Gastroesophageal sphincter (tissue), 4 donors: ENCODE data around the gene BRINP1. TPM values are rescaled to one million over a fixed set of nuclear protein-coding genes. Genes with fewer than 3 reads are reported as not detected.
A peak's percentile ranks its signal among the peaks of the same experiment; 100 is the strongest.

ENCODE experiments used
- ATAC-seq: fragments of 150-250 bp; one replicate; pipeline ENCODE4 v1.9.1; 2016; ENCODE audit warnings: mild to moderate bottlenecking, moderate library complexity
- H3K27ac ChIP-seq, 4 donors: fragments of 200-600 bp; sonication (generic) in 3 of 4; 1 replicate in 3 of 4; 2 replicates in 1 of 4; pipeline ENCODE4 v1.5.1; 2016 to 2019
- H3K27me3 ChIP-seq: fragments of 200-600 bp; sonication (generic); one replicate; pipeline ENCODE4 v1.5.1; 2019
- H3K36me3 ChIP-seq, 2 donors: fragments of 200-600 bp; sonication (generic); one replicate each; pipeline ENCODE4 v1.5.1; 2019; ENCODE audit warnings: control low read depth in 1 of 2
- H3K4me1 ChIP-seq, 3 donors: fragments of 200-600 bp; sonication (generic); 1 replicate in 2 of 3; 2 replicates in 1 of 3; pipeline ENCODE4 v1.5.1; 2016 to 2019; ENCODE audit warnings: control low read depth in 2 of 3
- H3K4me3 ChIP-seq, 2 donors: fragments of 200-600 bp; sonication (generic); one replicate each; pipeline ENCODE4 v1.5.1; 2019; ENCODE audit warnings: mild to moderate bottlenecking in 1 of 2, moderate library complexity in 1 of 2
- H3K9me3 ChIP-seq, 3 donors: fragments of 200-600 bp; sonication (generic); one replicate each; pipeline ENCODE4 v1.5.1; 2017 to 2019; ENCODE audit warnings: control low read depth in 2 of 3
- CTCF ChIP-seq, 4 experiments: fragments of 200-600 bp in 2 of 4; fragments of 450-650 bp in 2 of 4; sonication (generic) in 1 of 4; IDR thresholded peaks; one replicate each; pipeline ENCODE4 v1.5.1; 2017 to 2019; ENCODE audit warnings: antibody characterized with exemption in 4 of 4, mild to moderate bottlenecking in 2 of 4, moderate library complexity in 2 of 4
- EP300 ChIP-seq: sonication (generic); formaldehyde crosslinking; IDR thresholded peaks from one replicate; pipeline ENCODE4 v1.6.1; 2017; ENCODE audit warnings: antibody characterized with exemption, mild to moderate bottlenecking
- POLR2A ChIP-seq, 2 donors: fragments of 450-650 bp; IDR thresholded peaks; one replicate each; pipeline ENCODE4 v1.6.1; 2017; ENCODE audit warnings: antibody characterized with exemption in 2 of 2, mild to moderate bottlenecking in 2 of 2, moderate library complexity in 1 of 2
- POLR2AphosphoS5 ChIP-seq: sonication (generic); formaldehyde crosslinking; IDR thresholded peaks from one replicate; pipeline ENCODE4 v1.6.1; 2017; ENCODE audit warnings: antibody characterized with exemption
- WGBS, 2 donors: methylation state at CpG; one replicate each; pipeline ENCODE4 v1.1.5; 2018; ENCODE audit warnings: low coverage in 1 of 2; 5-methylcytosine and 5-hydroxymethylcytosine counted together
- total RNA-seq, 4 donors: library from RNA; depleted of rRNA; stranded (reverse); fragments of >200 nt; gene quantifications; one replicate each; pipeline ENCODE4 v1.1.0, GENCODE V29; 2016

The BRINP1 gene
- total RNA-seq, 4 donors from 2014 or later, result 0.27 TPM; not detected in 3

- Histone ChIP-seq H3K27ac (no peak overlapping the region), H3K27me3 (peaks cover 88% of the 10 kb centered on the region), H3K36me3 (no peaks in the 10 kb centered on the region), H3K4me3 (no peak overlapping the region), H3K4me1 (peaks cover 0 to 14% (median 0%) of the 10 kb centered on the region in 3 donors), H3K9me3 (peaks cover 0 to 15% (median 0%) of the 10 kb centered on the region in 3 donors)
- TF ChIP-seq POLR2A (IDR thresholded peaks at IDR 0.05) (no peak), EP300 (no peak), POLR2AphosphoS5 (no peak), CTCF (IDR thresholded peaks at IDR 0.05) (no peak)
- 60 to 94% methylated on average over 2 to 3 of the region's 9 CpGs for WGBS, 2 donors
- no peak for ATAC-seq
These were observed 2.1 kb downstream of the BRINP1 start for GRCh38 chr9:119366909-119367682.

DNA sequence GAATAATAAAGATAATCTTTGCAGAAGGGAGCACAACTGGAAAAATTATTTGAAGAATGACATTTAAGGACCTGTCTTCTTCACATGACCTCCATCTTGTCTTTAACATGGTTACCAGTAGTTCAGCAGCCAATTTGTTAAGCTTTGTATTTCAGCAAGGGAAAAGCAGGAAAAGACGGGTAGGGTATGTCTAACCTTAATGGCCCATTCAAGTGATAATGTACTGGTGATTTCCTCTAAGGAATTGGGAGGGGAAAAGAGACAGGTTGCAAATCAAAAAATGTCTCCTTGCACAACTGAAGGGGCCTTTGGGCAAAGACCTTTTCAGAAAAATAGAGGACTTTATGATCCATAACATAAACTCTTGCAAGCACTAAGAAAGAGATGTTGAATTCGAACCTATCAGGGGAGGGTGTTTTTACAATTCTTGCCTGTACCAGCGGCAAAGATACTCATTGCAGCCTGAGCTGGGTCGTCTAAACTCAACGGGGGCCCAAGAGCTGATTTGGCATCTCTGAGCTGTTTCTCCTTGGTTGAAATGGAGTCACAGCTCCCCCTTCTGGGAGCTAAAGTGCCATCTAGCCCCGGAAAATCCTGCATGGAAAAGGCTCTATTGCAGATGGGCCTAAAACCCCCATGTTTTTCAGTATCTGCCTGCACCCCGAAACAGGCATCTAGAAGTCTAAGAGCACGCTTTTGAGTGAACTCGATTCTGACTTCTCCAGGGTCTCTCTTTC is 3.8 kb downstream of the BRINP1 start:
- Histone ChIP-seq H3K36me3 (no peaks in the 10 kb centered on the region), H3K9me3 (peaks cover 0 to 12% (median 0%) of the 10 kb centered on the region in 3 donors), H3K4me1 (peaks cover 0 to 14% (median 0%) of the 10 kb centered on the region in 3 donors), H3K27ac (no peak overlapping the region), H3K27me3 (peaks cover 72% of the 10 kb centered on the region), H3K4me3 (no peak overlapping the region)
- TF ChIP-seq EP300 (no peak), CTCF (IDR thresholded peaks at IDR 0.05) (peak in 1 of 4 experiments; percentile 38)
- ATAC-seq, result no peak
- 8 to 18% methylated on average over 7 to 8 of the region's 9 CpGs for WGBS, 2 donors

DNA sequence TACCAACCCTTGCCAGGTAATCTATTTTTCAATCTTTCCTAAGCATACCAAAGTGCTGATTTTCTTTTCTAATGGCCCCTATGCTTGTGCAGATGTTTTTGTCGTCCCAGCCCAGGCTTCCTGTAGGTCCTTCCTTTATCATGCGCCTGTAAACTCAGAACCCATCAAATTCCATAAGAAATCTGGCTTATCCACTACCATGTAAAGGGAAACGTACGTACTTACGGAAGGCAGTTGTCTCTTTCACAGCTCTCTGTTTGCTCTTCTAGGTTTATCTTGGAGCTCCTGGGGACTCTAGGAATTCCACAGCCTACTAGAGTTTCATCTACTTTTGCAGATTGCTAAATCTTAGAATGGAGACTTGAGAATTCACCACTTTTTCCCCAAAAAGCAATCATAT is 9.0 kb downstream of the BRINP1 start:
- WGBS, 2 donors, result 35 to 46% methylated on average over 5 of the region's 5 CpGs
- Histone ChIP-seq H3K27ac (no peak overlapping the region), H3K27me3 (peaks cover 23% of the 10 kb centered on the region), H3K36me3 (no peaks in the 10 kb centered on the region), H3K4me3 (no peak overlapping the region), H3K4me1 (no peaks in the 10 kb centered on the region), H3K9me3 (no peaks in the 10 kb centered on the region)
- ATAC-seq, result no peak
- TF ChIP-seq EP300, result no peak
- no peak for TF ChIP-seq CTCF (IDR thresholded peaks at IDR 0.05)
- no peak for TF ChIP-seq POLR2A (IDR thresholded peaks at IDR 0.05)
- TF ChIP-seq POLR2AphosphoS5, result no peak

DNA sequence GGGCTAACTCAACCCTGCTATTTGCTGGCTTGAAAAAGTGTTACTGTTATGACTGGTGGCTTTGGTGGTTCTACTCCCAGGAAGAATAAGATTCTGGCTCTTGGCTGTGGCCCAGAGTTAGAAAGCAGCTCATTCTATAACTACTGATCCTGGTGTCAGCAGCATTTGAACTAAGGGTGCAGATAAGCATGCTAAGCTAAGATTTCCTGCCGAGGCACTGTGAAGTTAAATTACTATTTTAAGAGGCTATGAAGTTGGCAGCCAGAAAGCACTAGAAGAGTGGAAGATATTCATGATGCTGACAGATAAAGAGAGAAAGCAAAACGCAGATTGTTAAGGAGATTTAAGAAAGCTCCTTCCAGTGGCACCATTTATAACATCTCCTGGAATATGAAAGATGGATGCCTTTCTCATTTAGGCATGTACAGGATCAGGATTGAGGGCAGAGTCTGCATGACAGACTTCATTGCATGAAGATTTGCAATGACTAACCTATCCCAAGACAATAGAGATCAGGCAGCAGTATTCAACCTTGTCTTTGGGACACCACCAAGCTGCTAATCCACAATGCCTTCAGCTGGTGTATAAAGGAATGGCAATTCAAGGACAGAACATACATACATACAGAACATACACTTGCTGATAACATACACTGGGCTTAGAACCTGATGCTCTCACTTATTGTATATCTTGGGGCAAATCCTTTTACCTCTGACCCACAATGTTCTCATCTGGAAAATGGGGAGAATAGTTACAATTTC is 11.7 kb downstream of the BRINP1 start:
- no peak overlapping the region for H3K27ac ChIP-seq
- no peaks in the 10 kb centered on the region for H3K27me3 ChIP-seq
- H3K4me3 ChIP-seq, result no peak overlapping the region
- 9 to 22% methylated on average over 2 of the region's 2 CpGs for WGBS, 2 donors
- no peak for ATAC-seq
- TF ChIP-seq EP300 (no peak), POLR2AphosphoS5 (no peak), CTCF (IDR thresholded peaks at IDR 0.05) (no peak), POLR2A (IDR thresholded peaks at IDR 0.05) (no peak)
- H3K4me1 ChIP-seq, result no peaks in the 10 kb centered on the region
- H3K36me3 ChIP-seq, result no peaks in the 10 kb centered on the region
- H3K9me3 ChIP-seq, result no peaks in the 10 kb centered on the region
